HG03196 (cell line): ENCODE results near the gene TMEM117.

Source experiments
- ATAC-seq: cut with Tn5 transposase; IDR thresholded peaks from one replicate; pipeline ENCODE4 v1.9.1; 2021; ENCODE audit not compliant: unreplicated experiment

TMEM117 gene

GRCh38 chr12:44088647-44089046 is 252.8 kb downstream of the TMEM117 start:
- no peak for ATAC-seq

DNA sequence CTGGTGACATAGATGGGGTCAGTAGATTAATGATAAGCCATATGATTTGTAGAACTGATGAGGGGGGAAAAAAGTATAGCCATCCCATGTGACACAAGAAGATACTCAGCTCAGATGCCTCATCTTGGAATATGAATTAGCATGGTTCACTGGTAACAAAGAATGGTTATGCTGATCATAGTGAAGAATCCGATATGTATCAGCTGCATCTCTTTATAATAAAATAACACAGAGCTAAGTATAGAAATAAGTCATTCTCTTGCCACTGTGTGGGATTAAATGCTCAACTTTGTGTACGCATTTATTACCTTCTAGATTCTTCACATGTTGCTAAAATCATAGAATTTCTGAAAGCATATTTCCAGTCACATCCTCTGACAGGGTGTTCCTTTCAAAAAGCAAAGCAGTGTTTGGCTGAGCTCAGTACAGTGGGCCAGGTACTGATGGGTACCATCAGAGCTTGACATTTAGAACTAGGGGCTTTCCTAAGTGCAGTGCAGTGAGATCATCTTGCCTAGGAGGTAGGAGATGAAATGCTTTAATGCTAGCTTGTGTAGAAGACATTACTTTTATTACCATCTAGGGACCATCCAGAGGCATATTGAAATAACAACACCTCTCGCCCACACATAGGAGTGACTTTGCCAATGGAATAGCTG is 256.2 kb downstream of the TMEM117 start:
- no peak for ATAC-seq

DNA sequence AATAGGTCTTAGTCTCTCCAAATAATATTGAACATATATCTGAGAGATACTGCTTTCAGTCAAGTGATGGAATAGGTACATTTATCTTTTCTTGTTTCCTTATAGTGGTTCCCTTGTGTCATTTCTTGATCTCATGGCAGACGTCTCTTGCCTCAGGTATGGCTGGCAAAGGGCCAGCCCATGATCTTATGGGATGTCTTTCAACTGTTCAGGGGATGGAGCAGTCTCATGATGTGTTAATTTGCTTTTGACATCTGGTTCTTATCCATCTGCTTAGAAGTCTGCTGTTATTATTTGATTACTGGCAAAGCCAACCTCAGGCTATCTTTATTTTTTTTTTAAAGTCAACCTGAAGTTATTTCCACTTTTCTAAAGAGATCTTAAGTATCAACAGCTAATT is 262.9 kb downstream of the TMEM117 start:
- no peak for ATAC-seq

GRCh38 chr12:44099486-44099885 is 263.6 kb downstream of the TMEM117 start:
- ATAC-seq: no peak

DNA sequence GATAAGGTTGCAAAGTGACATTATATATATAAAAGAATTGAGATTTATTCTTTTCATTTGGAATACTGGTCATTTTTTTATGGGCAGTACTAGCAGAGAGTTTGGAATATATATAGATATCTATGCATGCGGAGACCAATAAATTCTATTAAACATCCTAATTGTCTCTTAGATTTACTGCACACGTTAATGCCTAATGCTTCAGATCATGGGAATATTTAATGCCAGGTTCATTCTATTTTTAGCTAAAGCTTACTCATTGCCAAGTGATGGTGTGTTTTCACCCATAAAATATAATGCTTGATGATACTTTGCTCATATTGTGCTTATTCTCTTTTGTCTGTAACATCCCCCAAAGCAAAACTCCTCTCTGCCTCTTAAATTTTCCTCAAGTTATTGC is 264.4 kb downstream of the TMEM117 start:
- ATAC-seq: no peak

DNA sequence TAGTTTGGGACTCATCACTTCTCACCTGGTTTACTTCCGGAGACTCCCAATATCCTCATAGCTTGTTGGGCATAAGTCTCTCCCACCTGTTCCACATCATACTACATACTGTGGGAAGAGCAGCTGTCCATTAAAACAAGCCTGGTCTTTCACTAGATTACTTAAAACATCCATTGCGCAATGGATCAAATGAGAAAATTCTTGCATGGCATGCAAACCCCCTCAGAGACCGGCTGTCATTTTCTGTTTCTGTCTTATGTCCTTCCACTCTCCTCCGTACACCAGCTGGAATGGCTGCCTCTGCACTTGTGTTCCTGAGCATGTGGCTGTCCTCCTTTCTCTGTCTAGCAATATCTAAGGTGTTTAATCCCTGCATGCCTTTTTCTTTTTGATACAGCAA is 265.6 kb downstream of the TMEM117 start:
- no peak for ATAC-seq

- ATAC-seq: no peak
Observed at GRCh38 chr12:44114906-44115305, 279.0 kb downstream of the TMEM117 start.

DNA sequence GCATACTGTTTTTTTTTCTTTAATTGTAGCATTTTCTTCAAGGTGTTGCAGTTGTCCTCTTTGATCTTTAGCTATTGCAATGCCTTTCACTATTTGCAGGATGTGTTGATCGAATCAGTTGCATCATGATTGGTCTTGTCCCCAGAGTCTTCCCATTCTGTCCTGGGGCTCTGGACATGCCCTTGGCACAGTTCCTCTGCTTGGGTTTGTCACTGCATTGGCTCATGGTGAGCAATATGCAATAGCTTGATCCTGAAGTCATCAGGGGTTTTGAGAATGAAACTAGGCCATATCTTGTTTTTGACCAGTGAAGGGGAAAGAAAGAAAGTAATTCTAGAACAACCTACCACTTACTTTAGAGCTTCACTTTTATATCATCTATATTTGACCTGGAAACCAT is 281.5 kb downstream of the TMEM117 start:
- ATAC-seq: no peak

DNA sequence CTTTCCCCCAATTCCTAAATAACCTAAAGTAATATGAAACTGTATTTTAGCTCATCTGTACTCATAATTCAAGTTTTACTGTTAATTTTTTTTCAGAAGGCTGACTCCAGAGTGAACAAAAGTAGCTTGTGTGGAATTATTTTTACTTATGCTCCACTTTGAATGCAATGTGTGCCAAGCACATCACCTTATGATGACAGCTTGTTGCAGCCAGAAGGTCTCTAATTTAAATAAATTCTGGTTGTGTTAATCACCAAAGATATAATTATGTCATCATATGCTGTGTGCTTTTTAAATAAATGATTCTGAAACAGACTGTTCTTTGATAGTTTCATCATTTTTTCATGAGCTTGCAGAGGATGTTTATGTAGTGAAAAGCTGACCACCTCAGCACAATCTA is 283.1 kb downstream of the TMEM117 start:
- ATAC-seq: no peak

DNA sequence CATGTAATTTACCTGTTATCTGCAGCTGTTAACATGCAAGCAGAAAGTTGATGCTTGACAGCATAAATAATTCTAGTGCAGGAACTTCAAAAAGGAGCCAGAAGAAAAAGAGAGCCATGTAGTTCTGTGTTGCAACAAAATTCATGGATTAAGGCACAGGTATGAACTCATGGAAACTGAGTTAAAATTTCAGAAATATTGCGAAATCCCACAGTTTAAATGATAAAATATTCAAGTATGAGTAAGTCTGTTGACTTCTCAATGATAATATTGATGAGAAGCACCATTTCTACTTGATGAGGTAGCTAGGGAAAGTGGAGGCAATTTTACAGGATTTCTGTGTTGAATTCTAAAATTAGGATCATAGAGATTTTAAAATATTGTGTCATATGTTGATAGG is 290.9 kb downstream of the TMEM117 start:
- ATAC-seq: no peak

GRCh38 chr12:44127966-44128710 is 292.3 kb downstream of the TMEM117 start:
- no peak for ATAC-seq

DNA sequence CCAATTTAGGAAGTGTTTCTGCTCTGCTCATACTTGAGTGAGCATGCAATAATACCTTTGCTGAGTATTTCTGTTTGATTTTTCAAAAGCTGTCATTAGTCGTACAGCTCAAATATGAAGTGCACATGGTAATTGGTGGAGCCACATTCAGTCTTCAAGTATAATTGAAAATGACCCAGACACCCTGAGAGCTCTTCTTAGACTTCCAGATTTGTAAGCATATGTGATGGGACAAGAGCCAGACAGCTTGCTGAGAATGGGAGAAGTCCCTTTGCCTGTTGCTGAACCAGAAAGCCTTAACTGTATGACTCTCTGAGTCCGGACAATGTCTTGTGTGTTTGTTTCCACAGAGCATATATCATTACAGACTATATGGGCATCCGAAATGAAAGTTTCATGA is 307.3 kb downstream of the TMEM117 start:
- ATAC-seq: no peak

DNA sequence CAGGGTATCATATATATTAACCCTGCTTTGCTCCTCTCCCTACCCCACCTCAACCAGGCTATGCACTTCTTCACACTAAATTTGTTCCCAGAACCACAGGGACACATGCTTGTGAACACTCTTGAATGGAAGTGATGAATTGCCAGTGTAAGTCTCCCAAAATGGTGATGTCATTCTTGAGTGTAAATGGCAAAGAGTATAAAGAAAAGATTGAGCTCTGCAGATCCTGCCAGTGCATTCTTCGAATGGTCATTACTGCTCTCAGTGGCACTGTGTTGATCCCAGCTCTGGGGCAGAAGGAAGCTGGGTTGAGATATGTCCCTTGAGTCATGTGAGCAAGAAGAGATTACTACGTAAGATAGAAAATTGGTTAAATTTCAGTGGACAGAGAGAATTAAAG is 313.1 kb downstream of the TMEM117 start:
- no peak for ATAC-seq

DNA sequence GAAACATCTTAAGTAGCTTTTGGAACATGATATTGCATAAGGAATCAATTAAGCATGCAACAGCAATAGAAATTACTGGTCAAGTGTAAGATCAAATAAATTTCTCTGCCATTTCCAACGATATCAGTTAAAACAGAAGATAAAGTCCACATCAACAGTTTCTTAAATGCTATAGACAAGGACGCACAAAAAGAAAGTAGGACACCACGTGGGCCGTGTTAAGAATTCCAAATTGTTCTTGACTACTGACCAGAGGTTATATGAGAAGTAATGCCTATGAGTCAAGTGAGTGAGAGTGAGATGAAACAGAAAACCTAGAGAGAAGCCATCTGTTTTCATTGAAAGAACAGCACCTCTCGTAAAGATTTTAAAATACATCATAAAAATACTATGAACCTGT is 318.2 kb downstream of the TMEM117 start:
- no peak for ATAC-seq

DNA sequence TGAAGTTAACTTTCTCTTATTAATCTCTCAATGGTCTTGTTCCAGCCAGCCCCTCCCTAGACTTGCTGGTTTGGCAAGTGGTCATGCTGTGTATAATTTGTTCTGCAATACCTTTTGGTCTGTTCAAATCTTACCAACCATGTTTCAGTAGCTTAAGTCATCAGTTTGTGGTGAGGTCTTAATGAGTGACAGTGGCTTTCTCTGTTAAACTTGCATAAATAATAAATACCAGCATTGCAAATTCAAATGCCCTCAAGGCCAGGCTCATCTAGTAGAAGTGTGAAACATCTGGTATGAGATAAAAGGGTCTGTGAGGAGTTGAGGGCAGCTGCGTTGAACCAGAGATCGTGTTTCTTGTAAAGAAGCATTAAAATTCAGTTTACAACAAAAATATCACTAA is 319.5 kb downstream of the TMEM117 start:
- no peak for ATAC-seq

DNA sequence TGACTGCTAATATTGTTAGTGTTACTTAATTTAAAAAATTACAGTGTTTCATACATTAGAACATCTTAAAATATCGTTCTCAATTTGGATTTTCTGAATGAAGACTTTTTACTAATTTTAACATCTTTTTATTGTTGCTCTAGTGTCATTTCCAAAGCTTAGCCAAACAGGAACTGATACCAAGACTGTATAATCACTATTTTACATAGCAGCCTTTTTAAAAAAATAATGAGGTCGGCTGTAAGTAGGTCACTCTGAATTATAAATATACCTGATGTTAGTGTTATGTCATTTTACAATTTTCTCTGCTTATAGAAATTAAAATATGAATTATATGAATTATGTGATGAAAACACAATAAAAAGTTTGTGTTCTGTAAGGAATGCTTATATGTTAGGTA is 321.5 kb downstream of the TMEM117 start:
- no peak for ATAC-seq

DNA sequence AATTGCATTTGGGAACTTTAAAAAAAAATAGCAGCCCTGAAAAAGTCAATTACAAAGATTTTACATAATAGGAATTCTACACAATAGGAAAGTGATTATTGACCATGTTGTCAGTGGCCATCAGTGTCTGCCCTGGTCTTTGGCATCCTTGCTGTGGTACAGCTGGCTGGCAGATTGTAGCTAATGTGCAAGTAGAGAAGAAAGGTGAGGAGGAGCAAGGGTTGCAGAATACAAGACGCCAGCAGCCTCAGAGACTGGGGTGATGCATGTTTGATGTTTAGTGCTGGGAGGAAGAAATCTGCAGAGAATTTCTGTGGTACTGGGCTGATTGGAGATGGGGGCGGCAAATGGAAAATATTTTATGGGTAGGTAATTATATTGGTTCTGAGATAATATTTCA is 322.9 kb downstream of the TMEM117 start:
- ATAC-seq: no peak

DNA sequence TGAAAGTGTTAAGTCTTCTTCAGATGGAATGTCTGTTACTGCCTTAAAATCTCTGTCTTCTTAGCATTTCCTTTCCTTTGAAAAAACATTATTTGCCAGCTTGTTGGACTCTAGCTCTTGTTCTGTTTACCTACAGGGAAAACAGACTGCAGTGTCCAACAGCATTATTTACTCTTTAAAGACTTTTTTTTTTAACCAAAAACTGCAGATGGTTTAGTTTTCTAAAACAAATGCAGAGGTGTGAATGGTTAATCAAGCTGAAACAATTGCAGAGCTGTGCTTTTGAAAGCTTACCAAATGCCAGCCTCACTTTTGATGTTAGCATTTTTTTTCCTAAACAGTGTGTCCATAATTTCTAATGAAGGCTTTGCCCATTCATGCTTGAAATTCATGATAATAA is 323.3 kb downstream of the TMEM117 start:
- no peak for ATAC-seq

GRCh38 chr12:44159862-44160261 is 324.0 kb downstream of the TMEM117 start:
- no peak for ATAC-seq

GRCh38 chr12:44162961-44163360 is 327.1 kb downstream of the TMEM117 start:
- no peak for ATAC-seq

GRCh38 chr12:44174053-44174452 is 338.2 kb downstream of the TMEM117 start:
- ATAC-seq: no peak

DNA sequence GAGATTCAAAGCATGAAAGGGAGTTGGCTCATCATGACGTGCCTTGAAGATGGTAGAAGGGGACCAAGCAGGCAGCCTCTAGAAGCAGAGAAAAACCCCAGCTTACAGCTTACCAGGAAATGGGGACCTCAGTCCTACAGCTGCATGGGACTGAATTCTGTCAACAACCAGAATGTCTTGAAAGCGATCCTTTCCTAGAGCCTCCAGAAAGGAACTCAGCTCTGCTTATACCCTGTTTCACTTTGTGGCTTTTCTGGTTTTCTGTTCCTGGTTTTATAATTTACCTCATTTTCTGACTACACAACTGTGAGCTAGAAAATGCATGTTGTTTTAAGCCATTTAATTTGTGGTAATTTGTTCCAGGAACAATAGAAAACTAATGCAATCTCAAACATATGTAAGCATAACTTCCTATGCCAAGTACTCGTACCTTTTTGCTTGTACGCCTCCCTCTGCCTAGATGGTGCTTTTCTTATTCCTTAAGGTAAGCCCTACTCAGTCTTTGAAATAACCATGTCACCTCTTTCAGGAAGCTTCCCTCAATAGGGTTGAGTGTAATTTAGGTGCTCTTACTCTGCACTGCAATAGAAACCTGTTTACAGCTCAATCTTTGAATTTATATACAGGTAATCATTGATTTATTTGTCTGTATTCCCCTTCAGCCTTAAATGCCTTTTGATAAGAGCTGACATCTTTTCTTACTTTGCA is 348.8 kb downstream of the TMEM117 start:
- ATAC-seq: peak; percentile 81
